ENCODE measurements around the gene RALGDS. TPM values are rescaled to one million over a fixed set of nuclear protein-coding genes. Genes with fewer than 3 reads are reported as not detected.

RALGDS gene
- total and polyA plus RNA-seq, 2 of the 13 experiments (the other 11 are each of a cell fraction or from before 2014, with no cell fraction given), result 12.9 to 25.5 TPM

GRCh38 chr9:133133681-133134387 lies 12.8 kb upstream of the RALGDS start (continued):
- TF ChIP-seq ZNF574 (CRISPR knock-in tag; IDR thresholded peaks at IDR 0.05) (peak; percentile 71), STAG1 (CRISPR knock-in tag; IDR thresholded peaks at IDR 0.05) (0 out of 2 replicates have a peak, but pooled peaks have one; percentile 2), AHR (CRISPR knock-in tag; IDR thresholded peaks at IDR 0.05) (no peak), SNAPC4 (CRISPR knock-in tag; IDR thresholded peaks at IDR 0.05) (no peak), SSRP1 (CRISPR knock-in tag; IDR thresholded peaks at IDR 0.05) (no peak), FOXP4 (CRISPR knock-in tag; IDR thresholded peaks at IDR 0.05) (peak; percentile 99), FOXO1 (CRISPR knock-in tag; IDR thresholded peaks at IDR 0.05) (peak; percentile 95), SIN3A (IDR thresholded peaks at IDR 0.05; ENCODE audit: borderline replicate concordance, low read depth, low read length) (peak; percentile 92; the same call in 1 of the 2 replicates), GTF3A (CRISPR knock-in tag; conservative IDR thresholded peaks at IDR 0.05) (no peak), ZNF441 (CRISPR knock-in tag; IDR thresholded peaks at IDR 0.05; ENCODE audit: borderline replicate concordance) (peak; percentile 83; the same call in 1 of the 2 replicates), SOX5 (CRISPR knock-in tag; IDR thresholded peaks at IDR 0.05; ENCODE audit: borderline replicate concordance) (peak; percentile 81), ZNF556 (CRISPR knock-in tag; IDR thresholded peaks at IDR 0.05; ENCODE audit: borderline replicate concordance) (no peak), THAP8 (CRISPR knock-in tag; IDR thresholded peaks at IDR 0.05; ENCODE audit: borderline replicate concordance) (no peak), ZNF496 (CRISPR knock-in tag; IDR thresholded peaks at IDR 0.05; ENCODE audit: insufficient replicate concordance) (no peak), SOX13 (IDR thresholded peaks at IDR 0.05) (no peak), SOX13 (CRISPR knock-in tag; conservative IDR thresholded peaks at IDR 0.05 in 1 of 2, IDR thresholded peaks at IDR 0.05 in 1 of 2) (peak in 1 of 2 experiments; percentile 70; a peak in 1 of 4 replicates), ZFP1 (CRISPR knock-in tag; IDR thresholded peaks at IDR 0.05) (no peak), ZFP90 (CRISPR knock-in tag; IDR thresholded peaks at IDR 0.05; ENCODE audit: borderline replicate concordance) (peak; percentile 41; the same call in 1 of the 2 replicates), PHF20 (CRISPR knock-in tag; IDR thresholded peaks at IDR 0.05) (no peak), ZNF460 (CRISPR knock-in tag; IDR thresholded peaks at IDR 0.05; ENCODE audit: borderline replicate concordance) (no peak)
